Breast epithelium (tissue), 4 donors: ENCODE results near the gene HIBADH. TPM values are rescaled to one million over a fixed set of nuclear protein-coding genes. Genes with fewer than 3 reads are reported as not detected.

Source experiments
- DNase-seq, 2 donors: peaks; one replicate each; pipeline ENCODE4 v3.0.0-alpha.2; 2019; ENCODE audit warnings: low spot score in 2 of 2
- H3K27ac ChIP-seq, 2 donors: fragments of 200-600 bp; sonication (generic) in 1 of 2; one replicate each; pipeline ENCODE4 v1.5.1; 2016 to 2019; ENCODE audit warnings: mild to moderate bottlenecking in 1 of 2
- H3K27me3 ChIP-seq, 2 donors: fragments of 200-600 bp; sonication (generic) in 1 of 2; one replicate each; pipeline versions ENCODE4 v1.5.1 to v1.6.0; 2017 to 2019; ENCODE audit warnings: control low read depth in 1 of 2, mild to moderate bottlenecking in 1 of 2
- H3K36me3 ChIP-seq: fragments of 200-600 bp; one replicate; pipeline ENCODE4 v1.5.1; 2019
- H3K4me1 ChIP-seq, 2 donors: fragments of 200-600 bp; sonication (generic); one replicate each; pipeline ENCODE4 v1.5.1; 2016 to 2019; ENCODE audit warnings: control low read depth in 1 of 2
- H3K4me3 ChIP-seq, 3 donors: fragments of 200-600 bp; sonication (generic); 1 replicate in 2 of 3; 2 replicates in 1 of 3; pipeline ENCODE4 v1.5.1; 2016 to 2019; ENCODE audit warnings: mild to moderate bottlenecking in 3 of 3, moderate library complexity in 2 of 3
- H3K9me3 ChIP-seq, 2 donors: fragments of 200-600 bp; sonication (generic) in 1 of 2; one replicate each; pipeline ENCODE4 v1.5.1; 2016 to 2019; ENCODE audit warnings: control low read depth in 1 of 2
- POLR2A ChIP-seq: fragments of 450-650 bp; IDR thresholded peaks from one replicate; pipeline ENCODE4 v1.6.1; 2016; ENCODE audit warnings: antibody characterized with exemption, mild to moderate bottlenecking, moderate library complexity
- POLR2AphosphoS5 ChIP-seq, 3 donors: sonication (generic); formaldehyde crosslinking; IDR thresholded peaks; one replicate each; pipeline ENCODE4 v1.6.1; 2017; ENCODE audit warnings: antibody characterized with exemption in 3 of 3
- intact Hi-C: fragments of 100-400 bp; cut with DNase I; formaldehyde crosslinking; loops from one replicate; pipeline ENCODE4 v1.15.1; 2023; ENCODE audit warnings: low total_unique reads
- total RNA-seq, 3 donors: library from RNA; depleted of rRNA; stranded (reverse); fragments of >200 nt; gene quantifications; one replicate each; pipeline ENCODE4 v1.1.0, GENCODE V29; 2016
- TF ChIP-seq, protein P1 (sequence below), 3 donors: fragments of 450-650 bp; IDR thresholded peaks; one replicate each; pipeline ENCODE4 v1.5.1; 2016 to 2017; ENCODE audit warnings: antibody characterized with exemption in 3 of 3, mild to moderate bottlenecking in 3 of 3, moderate library complexity in 3 of 3

The HIBADH gene
- total RNA-seq, 3 donors from 2014 or later, result 50.5 to 80.1 (median 67.5) TPM

DNA sequence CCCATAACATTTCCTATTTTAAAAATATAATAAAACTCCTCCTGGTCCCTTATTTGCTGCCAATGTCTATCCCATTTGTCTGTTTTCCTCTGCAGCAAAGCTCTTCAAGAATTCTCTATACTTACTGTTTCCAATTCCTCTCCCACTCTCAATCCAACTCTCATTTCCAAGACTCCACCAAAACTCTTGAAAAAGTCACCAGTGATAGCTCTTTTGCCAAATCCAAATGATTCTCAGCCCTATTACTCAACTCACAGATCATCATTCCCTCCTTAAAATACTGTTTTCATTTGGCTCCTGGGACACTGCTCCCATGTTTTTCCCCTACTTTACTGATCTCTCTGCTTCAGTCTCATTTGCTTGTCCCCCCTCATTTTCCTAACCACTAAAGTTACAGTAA, 139.4 kb downstream of the HIBADH start:
- Histone ChIP-seq H3K36me3 (peaks cover 6% of the 10 kb centered on the region), H3K27me3 (no peaks in the 10 kb centered on the region), H3K4me1 (no peaks in the 10 kb centered on the region), H3K27ac (peak overlapping the region in 1 of 2 donors; percentile 4), H3K9me3 (no peaks in the 10 kb centered on the region), H3K4me3 (no peak overlapping the region)
- no peak for DNase-seq
- TF ChIP-seq, protein P1, sequence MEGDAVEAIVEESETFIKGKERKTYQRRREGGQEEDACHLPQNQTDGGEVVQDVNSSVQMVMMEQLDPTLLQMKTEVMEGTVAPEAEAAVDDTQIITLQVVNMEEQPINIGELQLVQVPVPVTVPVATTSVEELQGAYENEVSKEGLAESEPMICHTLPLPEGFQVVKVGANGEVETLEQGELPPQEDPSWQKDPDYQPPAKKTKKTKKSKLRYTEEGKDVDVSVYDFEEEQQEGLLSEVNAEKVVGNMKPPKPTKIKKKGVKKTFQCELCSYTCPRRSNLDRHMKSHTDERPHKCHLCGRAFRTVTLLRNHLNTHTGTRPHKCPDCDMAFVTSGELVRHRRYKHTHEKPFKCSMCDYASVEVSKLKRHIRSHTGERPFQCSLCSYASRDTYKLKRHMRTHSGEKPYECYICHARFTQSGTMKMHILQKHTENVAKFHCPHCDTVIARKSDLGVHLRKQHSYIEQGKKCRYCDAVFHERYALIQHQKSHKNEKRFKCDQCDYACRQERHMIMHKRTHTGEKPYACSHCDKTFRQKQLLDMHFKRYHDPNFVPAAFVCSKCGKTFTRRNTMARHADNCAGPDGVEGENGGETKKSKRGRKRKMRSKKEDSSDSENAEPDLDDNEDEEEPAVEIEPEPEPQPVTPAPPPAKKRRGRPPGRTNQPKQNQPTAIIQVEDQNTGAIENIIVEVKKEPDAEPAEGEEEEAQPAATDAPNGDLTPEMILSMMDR (IDR thresholded peaks at IDR 0.05), result no peak
- TF ChIP-seq POLR2A (no peak), POLR2AphosphoS5 (IDR thresholded peaks at IDR 0.05) (no peak)
- intact Hi-C loops, result no loop called here

DNA sequence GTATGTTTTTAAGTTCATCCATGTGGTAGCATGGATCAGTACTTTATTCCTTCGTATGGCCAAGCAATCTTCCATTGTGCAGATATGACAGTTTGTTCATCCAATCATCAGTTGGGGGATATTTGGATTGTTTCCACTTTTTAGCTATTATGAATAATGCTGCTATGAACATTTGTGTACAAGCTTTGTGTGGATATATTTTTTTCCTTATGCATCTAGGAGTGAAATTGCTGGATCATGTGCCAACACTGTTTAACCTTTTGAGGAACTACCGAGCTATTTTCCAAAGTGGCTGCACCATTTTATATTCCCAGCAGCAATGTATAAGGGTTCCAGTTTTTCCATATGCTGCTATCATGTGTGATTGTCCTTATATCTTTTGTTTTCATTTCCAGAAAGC, 140.1 kb downstream of the HIBADH start:
- DNase-seq, result no peak
- Histone ChIP-seq H3K9me3 (no peaks in the 10 kb centered on the region), H3K27me3 (no peaks in the 10 kb centered on the region), H3K4me1 (no peaks in the 10 kb centered on the region), H3K27ac (no peak overlapping the region), H3K36me3 (peaks cover 6% of the 10 kb centered on the region), H3K4me3 (no peak overlapping the region)
- intact Hi-C loops, result no loop called here
- no peak for TF ChIP-seq POLR2AphosphoS5 (IDR thresholded peaks at IDR 0.05)
- TF ChIP-seq, protein P1 (IDR thresholded peaks at IDR 0.05), result no peak
- TF ChIP-seq POLR2A, result no peak

DNA sequence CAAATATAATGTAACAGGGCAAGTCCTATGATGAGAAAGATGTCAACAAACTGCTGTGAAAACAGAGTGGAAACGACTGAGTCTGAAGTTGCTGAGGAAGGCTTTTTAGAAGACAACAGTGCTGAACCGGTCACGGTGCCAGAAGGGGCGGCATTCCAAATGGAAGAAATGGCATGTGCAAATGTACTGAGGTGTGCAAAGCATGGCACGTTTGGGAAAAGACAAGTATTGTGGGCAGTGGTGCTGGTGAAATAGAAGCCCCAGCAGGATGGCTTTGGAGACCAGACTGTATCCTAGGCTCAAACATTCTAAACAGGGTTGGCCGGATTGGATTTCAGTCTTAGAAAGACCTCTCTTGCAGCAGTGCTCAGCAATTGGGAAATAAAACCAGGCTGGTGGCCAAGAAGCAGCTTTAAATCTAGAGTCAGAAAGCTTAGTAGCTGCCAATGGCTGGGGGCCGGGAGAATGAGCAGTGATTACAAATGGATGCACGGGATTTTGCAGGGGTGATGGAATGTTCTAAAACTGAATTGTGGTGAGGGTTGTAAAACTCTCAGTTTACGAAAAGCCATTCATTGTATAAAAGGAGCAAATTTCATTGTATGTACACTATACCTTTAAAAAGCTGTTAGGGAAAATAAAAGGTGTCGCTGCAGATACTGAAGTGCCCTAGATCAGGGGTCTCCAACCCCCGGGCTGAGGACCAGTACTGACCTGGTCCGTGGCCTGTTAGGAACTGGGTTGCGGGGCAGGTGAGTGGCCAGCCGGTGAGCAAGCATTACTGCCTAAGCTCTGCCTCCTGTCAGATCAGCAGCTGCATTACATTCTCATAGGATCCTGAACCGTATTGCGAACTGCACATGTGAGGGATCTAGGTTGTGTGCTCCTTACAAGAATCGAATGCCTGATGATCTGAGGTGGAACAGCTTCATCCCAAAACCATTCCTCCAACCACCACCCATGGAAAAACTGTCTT, 141.6 kb downstream of the HIBADH start:
- Histone ChIP-seq H3K4me3 (no peak overlapping the region), H3K27me3 (no peaks in the 10 kb centered on the region), H3K4me1 (no peaks in the 10 kb centered on the region), H3K36me3 (peaks cover 6% of the 10 kb centered on the region), H3K9me3 (no peaks in the 10 kb centered on the region), H3K27ac (peak overlapping the region in 1 of 2 donors; percentile 50)
- DNase-seq, result no peak
- TF ChIP-seq POLR2AphosphoS5 (IDR thresholded peaks at IDR 0.05), result no peak
- intact Hi-C loops, result no loop called here

DNA sequence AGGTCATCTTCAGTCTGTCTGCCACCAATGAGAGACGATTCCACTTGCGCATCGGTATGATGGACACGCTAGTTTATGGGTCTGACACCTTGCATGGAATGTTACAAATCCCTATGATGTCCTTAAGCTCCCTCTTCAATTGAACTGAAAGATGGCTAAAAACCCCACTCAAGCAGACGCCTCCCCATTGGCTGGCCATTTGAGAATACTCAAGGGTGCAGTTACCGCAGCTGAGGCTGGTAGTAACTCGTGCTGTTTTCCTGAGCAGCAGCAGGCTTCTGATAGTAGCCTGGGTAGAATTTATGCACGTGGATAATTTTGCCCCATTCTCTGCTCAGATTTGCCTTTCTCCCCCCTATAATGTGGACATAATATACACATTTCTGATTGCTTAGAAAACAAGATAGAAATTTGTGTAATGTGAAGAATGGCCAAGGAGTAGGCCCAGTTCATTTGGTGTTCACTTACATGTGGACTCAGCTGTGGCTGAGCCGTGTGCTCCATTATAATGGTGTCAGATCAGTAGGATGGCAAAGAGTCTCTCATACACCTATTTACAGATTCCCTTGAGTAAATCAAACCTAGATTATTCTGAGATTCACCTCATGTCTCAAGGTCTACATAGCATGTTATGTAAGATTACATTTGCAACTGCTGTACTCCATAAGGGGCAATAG, 142.8 kb downstream of the HIBADH start:
- Histone ChIP-seq H3K4me3 (no peak overlapping the region), H3K36me3 (no peaks in the 10 kb centered on the region), H3K27me3 (no peaks in the 10 kb centered on the region), H3K4me1 (no peaks in the 10 kb centered on the region), H3K27ac (no peak overlapping the region), H3K9me3 (no peaks in the 10 kb centered on the region)
- DNase-seq, result no peak
- TF ChIP-seq POLR2A (no peak), POLR2AphosphoS5 (IDR thresholded peaks at IDR 0.05) (no peak)
- intact Hi-C loops, result no loop called here

DNA sequence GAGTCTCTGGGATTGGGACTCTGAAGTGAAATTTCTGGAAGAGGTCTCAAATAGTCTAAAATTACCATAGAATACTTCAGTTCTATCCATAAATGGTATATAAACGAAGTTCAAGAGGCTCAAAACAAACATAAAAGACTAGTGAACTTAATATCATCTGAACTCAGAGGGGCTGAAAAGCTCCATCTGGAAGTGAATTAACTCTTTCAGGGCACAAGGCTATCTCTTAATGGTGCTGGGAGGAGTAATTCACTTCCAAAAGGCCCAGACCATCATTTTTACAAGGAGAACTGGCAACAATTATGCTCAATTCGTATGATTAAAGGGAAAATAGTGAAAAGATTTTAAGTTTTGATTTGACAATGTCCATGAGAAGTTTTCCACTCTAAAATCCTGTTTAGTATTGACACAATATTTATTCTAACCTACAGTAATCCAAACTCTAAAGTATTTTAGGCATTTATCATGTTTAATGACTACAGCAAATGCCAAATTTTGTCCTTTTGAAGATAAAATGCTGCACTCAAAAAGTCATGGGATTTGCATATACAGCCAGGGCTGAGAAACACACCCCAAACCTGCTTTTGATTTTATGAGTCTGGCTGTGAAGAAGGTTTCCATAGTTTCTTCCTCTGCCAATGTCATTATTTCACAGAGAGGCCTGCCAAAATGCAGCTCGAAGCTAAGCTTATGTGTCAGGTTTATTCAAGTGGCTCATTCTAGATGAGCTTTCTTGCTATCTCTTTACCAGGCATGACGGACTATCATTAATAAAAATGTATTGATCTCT, 143.9 kb downstream of the HIBADH start:
- no peak overlapping the region for H3K27ac ChIP-seq
- TF ChIP-seq POLR2AphosphoS5 (IDR thresholded peaks at IDR 0.05), result no peak
- TF ChIP-seq, protein P1 (IDR thresholded peaks at IDR 0.05), result no peak
- no peak for TF ChIP-seq POLR2A
- H3K4me3 ChIP-seq, result no peak overlapping the region
- intact Hi-C loops, result no loop called here
- DNase-seq, result no peak
- no peaks in the 10 kb centered on the region for H3K27me3 ChIP-seq
- no peaks in the 10 kb centered on the region for H3K9me3 ChIP-seq
- no peaks in the 10 kb centered on the region for H3K4me1 ChIP-seq
- no peaks in the 10 kb centered on the region for H3K36me3 ChIP-seq
